Epithelial cell of prostate (primary cell): ENCODE data around the gene CPPED1.
A peak's percentile ranks its signal among the peaks of the same experiment; 100 is the strongest.
"Not testable (repeated sequence)": the region's sequence is repeated elsewhere in the genome, so short reads cannot be mapped to it uniquely, and the experiment has no call there.

Source experiments
- DNase-seq: peaks from one replicate; pipeline ENCODE4 v3.0.0-alpha.2; 2011; ENCODE audit warnings: low read depth, low spot score
- H3K27ac ChIP-seq: fragments of 450-650 bp; 2 replicates; pipeline ENCODE4 v1.5.1; 2017; ENCODE audit warnings: mild to moderate bottlenecking

CPPED1 gene

DNA sequence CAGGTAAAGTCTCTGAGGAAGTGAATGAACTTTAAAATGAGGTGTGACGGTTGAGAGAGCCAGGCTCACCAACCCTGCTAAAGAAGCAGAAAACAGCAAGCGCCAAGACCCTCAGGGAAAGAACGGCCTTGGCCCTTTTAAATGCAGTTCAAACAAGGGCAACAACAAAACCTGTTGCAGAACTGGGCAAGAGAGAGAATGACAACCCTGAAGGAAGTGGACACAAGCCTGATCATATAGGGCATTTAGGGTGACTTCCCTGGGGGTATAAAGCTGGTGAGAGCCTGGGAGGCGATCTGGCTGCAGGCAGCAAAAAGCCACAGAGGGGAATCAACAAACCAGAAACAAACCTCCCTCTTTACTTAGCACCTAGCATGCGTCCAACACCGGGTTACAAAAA lies 1.0 kb downstream of the CPPED1 start:
- peak overlapping the region; percentile 35 for H3K27ac ChIP-seq

GRCh38 chr16:12802048-12802447 lies 1.6 kb downstream of the CPPED1 start:
- peak overlapping the region; percentile 35 for H3K27ac ChIP-seq
- DNase-seq = no peak

More for the DNA sequence above, 1.0 kb downstream of the CPPED1 start:
- DNase-seq = no peak

DNA sequence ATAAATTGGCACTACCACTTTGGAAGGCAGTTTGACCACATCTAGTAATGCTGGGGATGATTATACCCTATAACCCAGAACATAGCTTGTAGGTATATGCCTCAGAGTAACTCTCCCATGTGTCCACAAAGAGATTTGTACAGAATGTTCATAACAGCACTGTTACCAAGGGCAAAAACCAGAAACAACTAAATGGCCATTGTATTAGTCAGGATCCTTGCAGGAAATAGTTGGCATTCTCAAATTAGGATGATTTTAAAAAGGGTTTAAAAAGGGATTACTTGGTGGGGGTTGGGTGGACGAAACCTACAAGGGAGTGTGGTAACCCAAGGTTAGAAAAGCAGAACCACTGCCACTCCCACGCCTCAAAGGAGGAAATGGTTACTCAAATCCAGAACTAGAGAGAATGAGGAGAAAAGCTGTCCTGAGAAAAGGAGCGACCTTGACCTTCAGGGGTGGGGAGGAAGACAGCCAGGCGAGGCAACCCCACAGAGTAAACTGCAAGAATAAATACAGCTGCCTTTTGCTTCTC lies 2.1 kb downstream of the CPPED1 start:
- H3K27ac ChIP-seq = peak overlapping the region; percentile 35
- no peak for DNase-seq

GRCh38 chr16:12800817-12801216 lies 2.9 kb downstream of the CPPED1 start:
- H3K27ac ChIP-seq = peak overlapping the region; percentile 35
- DNase-seq = no peak

DNA sequence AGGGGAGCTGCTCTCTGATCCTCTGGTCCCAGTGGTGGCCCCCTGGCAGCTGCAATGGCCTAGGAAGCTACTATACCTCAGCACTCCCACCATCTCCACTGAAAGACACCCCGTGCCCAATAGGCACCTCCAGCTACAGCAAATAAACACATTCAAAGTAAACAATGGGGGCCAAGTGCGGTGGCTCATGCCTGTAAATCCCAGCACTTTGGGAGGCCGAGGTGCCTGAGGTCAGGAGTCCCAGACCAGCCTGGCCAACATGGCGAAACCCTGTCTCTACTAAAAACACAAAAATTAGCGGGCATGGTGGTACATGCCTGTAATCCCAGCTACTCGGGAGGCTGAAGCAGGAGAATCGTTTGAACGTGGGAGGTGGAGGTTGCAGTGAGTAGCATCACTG lies 3.7 kb downstream of the CPPED1 start:
- H3K27ac ChIP-seq, DNase-seq: not testable (repeated sequence)

DNA sequence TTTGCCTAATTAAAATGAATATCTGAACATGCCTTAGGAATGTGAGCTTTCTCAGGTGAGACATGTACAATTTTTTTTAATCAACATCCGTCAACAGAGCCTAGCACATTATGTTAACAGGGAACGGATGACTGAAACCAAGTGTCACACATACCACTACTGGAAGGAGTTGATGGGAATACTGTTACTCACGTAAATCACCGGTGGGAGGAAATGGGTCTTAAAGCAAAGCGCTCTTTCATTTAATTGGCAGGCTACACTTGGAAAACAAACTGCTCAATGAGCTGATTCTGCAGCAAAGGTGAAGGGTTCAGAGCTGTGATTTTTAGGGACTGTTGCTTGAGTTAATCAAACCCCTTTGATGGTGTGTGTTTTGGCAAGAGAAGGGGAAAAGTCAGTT lies 4.8 kb downstream of the CPPED1 start:
- H3K27ac ChIP-seq = no peak overlapping the region
- DNase-seq = no peak

- H3K27ac ChIP-seq = no peak overlapping the region
- DNase-seq = no peak
Observed at GRCh38 chr16:12798171-12798570, 5.5 kb downstream of the CPPED1 start.

GRCh38 chr16:12796498-12796897 lies 7.2 kb downstream of the CPPED1 start:
- H3K27ac ChIP-seq = no peak overlapping the region
- DNase-seq = no peak

- no peak overlapping the region for H3K27ac ChIP-seq
- DNase-seq = no peak
Observed at GRCh38 chr16:12794486-12795387, 8.9 kb downstream of the CPPED1 start.

GRCh38 chr16:12793865-12794240 lies 9.8 kb downstream of the CPPED1 start:
- no peak for DNase-seq
- no peak overlapping the region for H3K27ac ChIP-seq

DNA sequence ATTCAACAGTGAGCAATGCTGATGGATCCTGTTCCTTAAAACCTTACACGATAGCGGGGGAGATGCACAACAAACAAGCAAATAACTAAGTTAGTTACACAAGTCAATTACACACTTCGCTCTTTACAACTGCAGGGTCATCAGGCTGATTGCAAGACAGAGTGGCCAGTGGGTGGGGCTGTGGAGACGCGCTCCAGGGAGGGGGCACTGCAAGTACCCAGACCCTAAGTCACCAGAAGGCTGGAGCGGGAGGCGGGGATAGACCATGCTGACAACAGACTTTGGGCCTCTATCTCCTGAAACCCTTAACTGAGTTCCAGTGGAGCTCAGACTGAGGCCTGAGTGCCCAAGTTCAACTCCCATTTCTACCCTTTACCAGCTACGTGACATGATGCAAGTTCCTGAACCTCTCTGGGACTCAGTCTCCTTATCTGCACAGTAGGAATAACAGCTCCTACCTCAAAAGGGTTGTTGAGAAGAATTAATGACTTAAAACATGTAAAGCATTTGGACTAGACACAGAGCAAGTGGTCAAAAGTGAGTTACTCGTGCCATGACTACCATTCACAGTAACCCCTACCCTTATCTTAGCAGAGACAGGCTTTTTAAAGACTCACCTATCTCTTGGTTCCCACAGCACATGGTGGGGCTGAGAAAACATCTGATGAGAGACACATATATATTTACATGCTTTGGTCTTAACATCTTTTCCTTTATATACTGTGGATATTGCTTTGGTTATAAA lies 10.4 kb downstream of the CPPED1 start:
- no peak overlapping the region for H3K27ac ChIP-seq
- no peak for DNase-seq

DNA sequence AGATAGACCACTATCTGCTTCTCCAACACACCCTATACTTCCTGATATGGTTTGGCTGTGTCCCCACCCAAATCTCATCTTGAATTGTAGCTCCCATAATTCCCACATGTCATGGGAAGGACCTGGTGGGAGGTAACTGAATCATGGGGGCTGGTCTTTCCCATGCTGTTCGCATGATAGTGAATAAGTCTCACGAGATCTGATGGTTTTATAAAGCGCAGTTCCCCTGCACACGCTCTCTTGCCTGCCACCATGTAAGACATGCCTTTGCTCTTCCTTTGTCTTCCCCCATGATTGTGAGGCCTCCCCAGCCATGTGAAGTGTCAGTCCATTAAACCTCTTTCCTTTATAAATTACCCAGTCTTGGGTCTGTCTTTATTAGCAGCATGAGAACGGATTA lies 11.2 kb downstream of the CPPED1 start:
- H3K27ac ChIP-seq, DNase-seq: not testable (repeated sequence)

- H3K27ac ChIP-seq = no peak overlapping the region
- no peak for DNase-seq
Observed at GRCh38 chr16:12791340-12791739, 12.3 kb downstream of the CPPED1 start.

DNA sequence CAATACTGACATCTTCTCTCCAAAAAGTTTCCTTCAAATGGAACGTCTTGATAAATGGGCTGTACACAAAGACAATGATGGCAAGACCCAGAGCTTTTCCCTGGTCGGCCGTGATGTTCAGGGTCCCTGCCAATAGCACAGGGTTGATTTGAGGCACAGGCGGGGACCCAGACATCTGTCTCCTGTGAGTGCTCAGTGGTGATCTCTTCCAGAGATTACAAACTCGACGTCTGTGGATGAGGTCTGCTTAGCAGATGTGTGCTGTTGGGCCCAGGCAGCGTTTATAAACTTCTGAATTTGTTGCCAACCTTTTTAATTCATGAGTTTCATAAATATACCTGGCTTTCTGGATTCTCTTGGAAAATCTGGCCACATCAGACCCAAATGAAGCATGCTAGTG lies 14.9 kb downstream of the CPPED1 start:
- DNase-seq = no peak

GRCh38 chr16:12786081-12786480 lies 17.6 kb downstream of the CPPED1 start:
- no peak overlapping the region for H3K27ac ChIP-seq
- DNase-seq = no peak

More for the DNA sequence above, 14.9 kb downstream of the CPPED1 start:
- H3K27ac ChIP-seq = no peak overlapping the region

GRCh38 chr16:12784076-12784475 lies 19.6 kb downstream of the CPPED1 start:
- H3K27ac ChIP-seq = no peak overlapping the region
- DNase-seq = no peak

GRCh38 chr16:12781777-12782176 lies 21.9 kb downstream of the CPPED1 start:
- DNase-seq = no peak
- H3K27ac ChIP-seq = no peak overlapping the region

GRCh38 chr16:12780467-12780866 lies 23.2 kb downstream of the CPPED1 start:
- no peak for DNase-seq
- H3K27ac ChIP-seq = no peak overlapping the region

DNA sequence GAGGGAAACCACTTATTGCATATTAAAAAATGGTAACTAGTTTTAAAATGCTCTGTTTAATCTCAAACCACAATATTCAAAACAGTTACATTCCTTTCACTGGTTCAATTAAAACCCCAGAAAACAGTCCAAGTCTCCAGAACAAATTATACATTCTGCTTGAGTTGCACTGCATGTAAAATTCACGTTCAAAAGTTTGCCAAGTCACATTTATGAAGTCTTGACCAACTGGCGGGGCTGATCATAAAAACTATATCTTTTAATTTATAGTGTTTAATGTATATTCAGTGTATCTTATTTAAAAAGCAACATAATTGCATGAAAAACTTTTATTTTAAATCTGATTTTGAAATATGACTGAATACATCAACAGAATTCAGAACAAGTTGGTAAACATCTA lies 25.0 kb downstream of the CPPED1 start:
- H3K27ac ChIP-seq = no peak overlapping the region
- no peak for DNase-seq

- no peak for DNase-seq
- H3K27ac ChIP-seq = no peak overlapping the region
Observed at GRCh38 chr16:12775656-12776236, 27.9 kb downstream of the CPPED1 start.

DNA sequence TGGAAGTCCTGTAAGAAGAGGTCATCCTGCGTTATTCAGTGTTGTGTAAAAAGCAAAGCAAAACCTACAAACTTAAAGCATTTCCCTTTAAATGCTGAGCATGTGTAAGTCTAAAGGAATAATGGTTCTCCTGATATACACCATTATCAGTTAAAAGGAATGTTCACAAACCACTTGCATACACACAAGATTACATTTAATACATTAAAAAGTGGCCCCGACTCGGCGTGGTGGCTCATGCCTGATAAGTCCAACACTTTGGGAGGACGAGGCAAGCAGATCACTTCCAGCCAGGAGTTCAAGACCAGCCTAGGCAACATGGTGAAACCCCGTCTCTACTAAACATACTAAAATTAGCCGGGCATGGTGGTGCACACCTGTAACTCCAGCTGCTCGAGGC lies 30.5 kb downstream of the CPPED1 start:
- no peak for DNase-seq

More for the DNA sequence above, 30.5 kb downstream of the CPPED1 start:
- H3K27ac ChIP-seq = no peak overlapping the region
